CD4-positive, alpha-beta T cell treated with Interleukin-12 subunit alpha and Interleukin-12 subunit beta, for 1 hour (primary cell): ENCODE measurements around the gene R3HDM2.
"Not testable (repeated sequence)": the region's sequence is repeated elsewhere in the genome, so short reads cannot be mapped to it uniquely, and the experiment has no call there.

ENCODE experiments used
- DNase-seq: peaks from one replicate; pipeline ENCODE4 v3.0.0-alpha.2; 2020

The R3HDM2 gene

DNA sequence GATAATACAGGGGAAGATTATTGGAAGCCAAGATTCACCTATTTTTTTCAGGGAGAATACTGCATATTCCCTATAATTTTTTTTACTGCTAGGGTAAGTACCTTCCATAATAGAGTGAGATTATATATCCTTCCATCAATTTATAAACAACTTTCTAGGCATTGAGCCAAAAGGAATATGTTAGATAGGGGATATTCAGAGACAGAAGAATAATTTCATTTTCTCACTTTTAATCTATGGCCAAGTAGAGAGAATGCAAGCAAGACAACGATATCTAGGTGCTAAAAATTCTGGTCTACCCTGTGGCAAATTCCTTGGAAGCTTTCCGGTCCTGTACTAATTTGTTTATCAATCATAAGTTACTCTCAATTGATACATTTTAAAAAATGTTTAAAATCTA is 110.2 kb downstream of the R3HDM2 start:
- no peak for DNase-seq

DNA sequence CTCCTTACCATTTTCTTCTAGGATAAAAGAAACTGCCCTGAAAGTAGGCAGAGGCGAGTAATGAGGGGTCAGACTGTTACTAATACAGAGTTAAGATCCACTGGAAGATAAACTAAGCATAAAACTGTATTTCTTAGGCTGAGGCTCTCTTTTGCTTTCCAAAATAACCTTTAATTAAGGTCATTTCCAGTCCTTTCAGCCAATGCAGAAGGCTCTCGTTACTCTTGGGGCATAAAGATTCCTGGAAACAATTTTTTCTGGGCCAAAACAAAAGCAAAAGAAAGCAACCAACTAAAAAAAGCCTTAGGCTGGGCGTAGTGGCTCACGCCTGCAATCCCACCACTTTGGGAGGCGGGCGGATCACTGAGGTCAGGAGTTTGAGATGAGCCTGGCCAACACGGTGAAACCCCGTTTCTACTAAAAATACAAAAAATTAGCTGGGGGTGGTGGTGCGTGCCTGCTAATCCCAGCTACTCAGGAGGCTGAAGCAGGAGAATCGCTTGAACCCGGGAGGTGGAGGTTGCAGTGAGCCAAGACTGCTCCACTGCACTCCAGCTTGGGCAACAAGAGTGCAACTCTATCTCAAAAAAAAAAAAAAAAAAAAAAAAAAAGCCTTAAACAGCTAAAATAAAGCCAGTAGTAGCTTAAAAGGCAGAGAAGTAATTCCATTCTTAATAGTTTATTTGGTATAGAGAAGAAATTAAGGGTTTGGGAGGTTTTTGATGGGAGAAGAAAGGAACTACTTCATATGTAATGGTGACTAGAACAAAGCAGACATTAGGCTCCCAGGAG is 111.0 kb downstream of the R3HDM2 start:
- no peak for DNase-seq

GRCh38 chr12:57315681-57316080 is 115.2 kb downstream of the R3HDM2 start:
- no peak for DNase-seq

DNA sequence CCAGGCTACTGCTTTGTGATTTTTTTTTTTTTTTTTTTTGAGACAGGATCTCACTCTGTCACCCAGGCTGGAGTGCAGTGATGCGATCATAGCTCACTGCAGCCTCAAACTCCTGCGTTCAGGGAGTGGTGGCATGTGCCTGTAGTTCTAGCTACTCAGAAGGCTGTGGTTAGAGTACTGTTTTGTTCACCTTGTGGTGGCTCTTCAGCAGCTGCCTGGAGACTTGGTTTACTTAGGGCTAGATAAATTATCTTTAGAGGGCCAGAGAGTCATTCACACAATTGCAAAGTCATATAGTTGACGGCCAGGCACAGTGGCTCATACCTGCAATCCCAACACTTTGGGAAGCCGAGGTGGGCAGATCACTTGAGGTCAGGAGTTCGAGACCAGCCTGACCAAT is 118.6 kb downstream of the R3HDM2 start:
- DNase-seq, result not testable (repeated sequence)

GRCh38 chr12:57309420-57309819 is 121.4 kb downstream of the R3HDM2 start:
- no peak for DNase-seq

DNA sequence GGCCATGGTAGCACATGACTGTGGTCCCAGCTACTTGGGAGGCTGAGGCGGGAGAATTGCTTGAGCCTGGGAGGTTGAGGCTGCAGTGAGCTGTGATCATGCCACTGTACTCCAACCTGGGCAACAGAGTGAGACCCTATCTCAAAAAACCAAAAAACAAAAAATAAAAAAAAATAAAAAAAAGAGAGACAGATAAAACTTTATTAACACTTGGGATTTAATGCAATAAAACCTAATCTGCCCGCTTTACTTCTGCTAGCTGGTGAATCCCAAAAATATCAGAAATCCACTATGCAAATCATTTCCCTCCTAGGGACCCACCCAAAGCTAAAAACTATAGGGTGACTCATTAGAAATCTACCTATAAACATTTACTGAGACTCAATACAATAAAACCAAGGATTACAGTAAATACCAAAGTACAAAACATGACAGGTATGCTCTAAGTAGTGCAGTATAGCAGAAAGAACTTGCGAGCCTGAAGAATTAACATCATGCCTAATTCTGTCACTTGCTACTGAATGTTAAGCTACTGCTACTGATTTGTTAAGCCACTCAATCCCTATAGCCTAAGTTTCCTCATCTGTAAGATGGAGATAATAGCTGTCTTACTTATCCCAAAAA is 129.8 kb downstream of the R3HDM2 start:
- no peak for DNase-seq

DNA sequence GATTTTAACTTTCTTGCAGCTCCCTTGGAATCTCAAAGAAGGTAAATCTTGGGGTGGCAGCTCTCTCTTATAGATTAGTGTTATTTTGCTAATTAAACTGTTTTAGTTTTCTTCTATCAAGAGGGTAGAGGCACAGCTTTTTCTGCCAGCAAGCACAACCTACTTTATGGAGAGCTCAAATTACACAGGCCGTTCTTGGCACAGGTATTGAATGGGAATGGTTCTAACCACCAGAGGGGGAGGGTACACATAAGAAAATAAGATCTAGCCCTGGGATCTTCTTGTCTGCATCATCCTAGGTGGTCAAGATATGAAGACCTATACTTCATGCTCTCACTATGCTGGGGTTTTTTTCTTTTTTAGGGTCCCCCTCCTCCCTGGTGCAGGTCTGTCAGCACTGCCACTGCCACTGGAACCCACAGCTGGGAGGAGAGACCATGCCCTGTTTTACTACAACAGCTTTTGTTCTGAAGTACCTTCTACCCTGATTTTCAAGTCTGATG is 131.3 kb downstream of the R3HDM2 start:
- DNase-seq, result no peak

GRCh38 chr12:57296291-57296690 is 134.6 kb downstream of the R3HDM2 start:
- DNase-seq, result no peak

- not testable (repeated sequence) for DNase-seq
Measured at GRCh38 chr12:57282073-57282472, 148.8 kb downstream of the R3HDM2 start.

- DNase-seq, result peak; percentile 67
Measured at GRCh38 chr12:57280211-57281062, 150.4 kb downstream of the R3HDM2 start.

DNA sequence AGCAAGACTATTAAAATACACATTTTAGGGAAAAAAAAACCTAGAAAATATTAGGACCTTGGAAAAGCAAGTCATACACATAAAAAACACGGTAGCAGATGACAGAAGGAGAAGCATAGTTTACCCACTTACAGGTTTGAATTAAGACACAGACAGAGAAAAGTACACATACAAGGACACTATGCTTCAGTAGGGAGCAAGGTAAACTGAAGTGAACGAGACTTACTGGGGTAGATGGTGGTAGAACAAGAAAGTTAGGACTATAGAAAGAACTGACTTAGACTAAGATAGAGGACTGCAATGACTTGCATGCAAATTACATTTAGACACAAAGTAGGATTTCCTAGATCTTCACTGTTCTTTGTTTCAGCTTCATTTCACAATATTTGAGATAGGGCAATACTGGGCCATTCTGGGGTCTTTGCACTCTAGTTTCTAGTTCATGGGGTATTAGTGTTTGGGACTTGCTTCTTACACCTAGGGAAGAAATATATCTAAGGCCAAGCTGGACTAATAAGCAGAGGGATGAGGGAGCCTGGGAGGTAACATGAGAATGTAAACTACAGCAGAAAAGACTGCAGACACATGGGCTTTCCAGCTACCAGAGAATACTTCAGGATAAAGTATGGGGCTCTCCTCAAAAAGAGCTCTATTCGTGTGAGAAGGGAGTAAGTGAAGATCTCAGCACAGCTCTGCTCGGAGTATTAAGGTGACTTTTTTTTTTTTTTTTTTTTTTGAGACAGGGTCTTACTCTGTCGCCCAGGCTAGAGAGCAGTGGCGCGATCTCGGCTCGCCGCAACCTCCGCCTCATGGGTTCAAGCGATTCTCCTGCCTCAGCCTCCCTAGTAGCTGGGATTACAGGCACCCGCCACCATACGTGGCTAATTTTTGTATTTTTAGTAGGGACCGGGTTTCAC is 152.1 kb downstream of the R3HDM2 start:
- DNase-seq, result no peak

DNA sequence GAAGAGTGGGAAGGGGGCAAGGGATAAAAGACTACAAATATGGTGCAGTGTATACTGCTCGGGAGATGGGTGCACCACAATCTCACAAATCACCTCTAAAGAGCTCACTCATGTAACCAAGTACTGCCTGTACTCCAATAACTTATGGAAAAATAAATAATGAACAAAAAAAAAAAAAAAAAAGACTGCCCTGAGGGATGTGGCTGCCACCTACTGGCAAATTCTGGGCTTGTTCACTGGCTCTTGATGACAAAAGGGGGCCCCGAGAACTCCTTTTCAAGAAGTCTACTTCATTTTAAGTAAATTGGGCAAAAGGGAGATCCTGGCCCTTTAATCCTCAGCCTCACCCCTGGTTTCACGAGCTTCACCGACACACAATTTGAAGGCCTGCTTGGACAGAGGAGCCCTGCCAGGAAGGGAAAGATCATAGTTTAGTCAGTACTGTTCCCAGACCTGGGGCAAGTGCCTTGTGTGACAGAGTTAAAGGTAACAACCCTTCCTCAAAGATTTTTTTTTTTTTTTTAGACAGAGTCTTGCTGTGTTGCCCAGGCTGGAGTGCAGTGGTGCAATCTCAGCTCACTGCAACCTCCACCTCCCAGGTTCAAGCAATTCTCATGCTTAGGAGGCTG is 153.8 kb downstream of the R3HDM2 start:
- peak; percentile 7 for DNase-seq

DNA sequence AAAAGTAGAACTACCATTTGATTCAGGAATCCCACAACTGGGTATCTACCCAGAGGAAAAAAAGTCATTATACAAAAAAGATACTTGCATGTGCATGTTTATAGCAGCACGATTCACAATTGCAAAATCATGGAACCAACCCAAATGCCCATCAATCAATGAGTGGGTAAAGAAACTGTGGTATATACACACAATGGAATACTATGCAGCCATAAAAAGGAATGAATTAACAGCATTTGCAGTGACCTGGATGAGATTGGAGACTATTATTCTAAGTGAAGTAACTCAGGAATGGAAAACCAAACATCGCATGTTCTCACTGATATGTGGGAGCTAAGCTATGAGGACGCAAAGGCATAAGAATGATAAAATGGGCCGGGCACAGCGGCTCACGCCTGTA is 154.6 kb downstream of the R3HDM2 start:
- not testable (repeated sequence) for DNase-seq

DNA sequence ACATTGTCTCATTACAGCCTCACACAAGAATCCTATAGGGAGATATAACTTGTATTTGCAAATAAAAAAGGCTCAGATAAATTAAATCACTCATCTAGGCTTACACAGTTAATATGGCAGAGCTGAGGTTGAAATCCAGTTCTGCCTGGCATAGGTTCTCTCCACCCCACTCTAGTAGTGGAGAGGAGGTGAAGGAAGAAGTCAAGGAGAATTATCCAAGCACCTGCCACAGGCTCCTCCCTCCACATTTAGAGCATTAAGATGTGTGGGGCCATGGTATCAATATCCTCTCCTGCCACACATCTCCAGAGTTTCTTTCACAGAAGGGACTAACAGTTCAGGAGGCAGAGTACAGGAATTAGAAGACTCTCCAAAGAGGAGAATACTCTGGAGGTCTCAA is 157.3 kb downstream of the R3HDM2 start:
- no peak for DNase-seq

- no peak for DNase-seq
Measured at GRCh38 chr12:57272337-57273151, 158.3 kb downstream of the R3HDM2 start.

- no peak for DNase-seq
Measured at GRCh38 chr12:57270966-57271470, 159.8 kb downstream of the R3HDM2 start.

DNA sequence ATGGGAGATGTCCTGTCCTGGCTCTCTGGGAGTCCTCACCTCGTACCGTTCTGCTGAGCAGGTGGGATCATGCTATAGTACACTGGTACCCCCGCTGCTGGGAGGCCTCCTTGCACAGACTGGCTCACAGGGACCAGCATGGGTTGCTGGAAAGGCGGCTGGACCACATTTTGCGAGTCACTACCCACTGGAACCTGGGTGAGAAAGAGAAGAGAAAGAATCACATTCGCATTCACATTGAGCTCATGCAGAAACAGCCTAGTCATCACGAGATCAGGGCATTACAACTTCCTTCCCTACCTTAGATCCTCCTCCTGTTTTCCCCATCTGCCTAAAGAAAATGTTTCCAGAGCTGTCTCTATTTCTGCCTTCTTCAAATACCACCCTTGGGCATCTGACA is 162.6 kb downstream of the R3HDM2 start:
- no peak for DNase-seq

DNA sequence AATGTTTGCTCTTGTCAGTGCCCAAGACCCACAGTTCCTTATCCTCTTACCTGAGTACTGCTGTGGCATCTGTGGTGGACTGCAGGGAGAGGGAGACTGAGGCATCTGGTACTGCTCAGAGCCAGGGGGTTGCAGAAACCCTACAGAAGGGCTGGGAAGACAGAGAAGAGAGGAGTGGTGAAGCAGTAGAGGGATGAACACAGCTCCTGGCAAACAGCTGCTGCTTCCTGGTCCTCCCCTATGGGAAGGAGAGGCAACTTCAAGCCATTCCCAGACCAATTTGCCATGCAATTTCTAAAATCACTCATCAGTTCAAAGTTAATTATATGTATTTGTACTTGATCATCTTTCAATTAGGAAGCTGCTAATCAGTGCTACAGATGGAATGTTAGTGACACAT is 164.2 kb downstream of the R3HDM2 start:
- DNase-seq, result no peak

DNA sequence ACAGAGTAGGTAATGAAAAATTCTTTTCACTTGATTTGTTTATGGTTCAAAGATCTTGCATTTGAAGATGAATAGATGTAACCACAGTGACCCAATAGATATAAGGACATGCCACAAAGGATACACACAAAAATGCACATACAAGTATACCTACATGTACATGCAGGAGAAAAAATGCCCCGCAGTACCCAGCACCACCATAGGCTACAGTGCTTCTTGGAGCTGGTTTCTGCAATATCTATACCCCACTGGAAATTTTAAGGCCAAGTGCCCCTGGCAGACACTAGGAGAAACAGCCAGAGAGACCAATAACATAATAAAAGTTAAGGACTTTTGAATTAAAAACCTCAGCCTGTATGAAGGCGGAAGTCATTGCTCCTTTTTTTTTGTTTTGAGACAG is 167.7 kb downstream of the R3HDM2 start:
- DNase-seq, result no peak

GRCh38 chr12:57262126-57262822 is 168.6 kb downstream of the R3HDM2 start:
- no peak for DNase-seq
